HG02938 (cell line): ENCODE data around the gene FGFRL1.
"Not testable (repeated sequence)": the region's sequence is repeated elsewhere in the genome, so short reads cannot be mapped to it uniquely, and the experiment has no call there.

ENCODE experiments used
- ATAC-seq: cut with Tn5 transposase; IDR thresholded peaks from one replicate; pipeline ENCODE4 v1.9.1; 2021; ENCODE audit warnings: mild to moderate bottlenecking, moderate library complexity; ENCODE audit not compliant: unreplicated experiment

Gene FGFRL1

GRCh38 chr4:1036976-1037810 is 25.8 kb downstream of the FGFRL1 start:
- ATAC-seq, result no peak

GRCh38 chr4:1038948-1039492 is 27.6 kb downstream of the FGFRL1 start:
- ATAC-seq, result no peak

- no peak for ATAC-seq
Measured at GRCh38 chr4:1039493-1040343, 28.3 kb downstream of the FGFRL1 start.

GRCh38 chr4:1040344-1041146 is 29.1 kb downstream of the FGFRL1 start:
- ATAC-seq, result no peak

GRCh38 chr4:1041147-1041935 is 29.9 kb downstream of the FGFRL1 start:
- no peak for ATAC-seq

GRCh38 chr4:1041936-1042330 is 30.5 kb downstream of the FGFRL1 start:
- ATAC-seq, result no peak

- ATAC-seq, result no peak
Measured at GRCh38 chr4:1042352-1043055, 31.1 kb downstream of the FGFRL1 start.

GRCh38 chr4:1043162-1043561 is 31.7 kb downstream of the FGFRL1 start:
- ATAC-seq, result no peak

- no peak for ATAC-seq
Measured at GRCh38 chr4:1043651-1044468, 32.4 kb downstream of the FGFRL1 start.

GRCh38 chr4:1044469-1045192 is 33.2 kb downstream of the FGFRL1 start:
- no peak for ATAC-seq

GRCh38 chr4:1045193-1045594 is 33.8 kb downstream of the FGFRL1 start:
- ATAC-seq, result no peak

GRCh38 chr4:1045595-1046201 is 34.3 kb downstream of the FGFRL1 start:
- no peak for ATAC-seq

GRCh38 chr4:1046581-1047011 is 35.2 kb downstream of the FGFRL1 start:
- not testable (repeated sequence) for ATAC-seq

GRCh38 chr4:1047106-1047975 is 35.9 kb downstream of the FGFRL1 start:
- ATAC-seq, result no peak

GRCh38 chr4:1047976-1048772 is 36.7 kb downstream of the FGFRL1 start:
- ATAC-seq, result no peak
